Measurements from ENCODE around the gene TOMM22.

Gene TOMM22

GRCh38 chr22:38696606-38697424 lies 15.1 kb downstream of the TOMM22 start:
- H3K4me3 ChIP-seq (ENCODE audit: low read depth, low read length): no peak overlapping the region
- TF ChIP-seq, protein P1, sequence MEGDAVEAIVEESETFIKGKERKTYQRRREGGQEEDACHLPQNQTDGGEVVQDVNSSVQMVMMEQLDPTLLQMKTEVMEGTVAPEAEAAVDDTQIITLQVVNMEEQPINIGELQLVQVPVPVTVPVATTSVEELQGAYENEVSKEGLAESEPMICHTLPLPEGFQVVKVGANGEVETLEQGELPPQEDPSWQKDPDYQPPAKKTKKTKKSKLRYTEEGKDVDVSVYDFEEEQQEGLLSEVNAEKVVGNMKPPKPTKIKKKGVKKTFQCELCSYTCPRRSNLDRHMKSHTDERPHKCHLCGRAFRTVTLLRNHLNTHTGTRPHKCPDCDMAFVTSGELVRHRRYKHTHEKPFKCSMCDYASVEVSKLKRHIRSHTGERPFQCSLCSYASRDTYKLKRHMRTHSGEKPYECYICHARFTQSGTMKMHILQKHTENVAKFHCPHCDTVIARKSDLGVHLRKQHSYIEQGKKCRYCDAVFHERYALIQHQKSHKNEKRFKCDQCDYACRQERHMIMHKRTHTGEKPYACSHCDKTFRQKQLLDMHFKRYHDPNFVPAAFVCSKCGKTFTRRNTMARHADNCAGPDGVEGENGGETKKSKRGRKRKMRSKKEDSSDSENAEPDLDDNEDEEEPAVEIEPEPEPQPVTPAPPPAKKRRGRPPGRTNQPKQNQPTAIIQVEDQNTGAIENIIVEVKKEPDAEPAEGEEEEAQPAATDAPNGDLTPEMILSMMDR (IDR thresholded peaks at IDR 0.05; ENCODE audit: borderline replicate concordance, insufficient read depth, low read depth, low read length): no peak

- no peak overlapping the region for H3K4me3 ChIP-seq (ENCODE audit: low read depth, low read length)
- TF ChIP-seq, protein P1 (IDR thresholded peaks at IDR 0.05; ENCODE audit: borderline replicate concordance, insufficient read depth, low read depth, low read length): no peak
Observed at GRCh38 chr22:38697425-38698089, 15.8 kb downstream of the TOMM22 start.

- H3K4me3 ChIP-seq (ENCODE audit: low read depth, low read length): no peak overlapping the region
- TF ChIP-seq, protein P1 (IDR thresholded peaks at IDR 0.05; ENCODE audit: borderline replicate concordance, insufficient read depth, low read depth, low read length): no peak
Observed at GRCh38 chr22:38698407-38699094, 16.8 kb downstream of the TOMM22 start.

- TF ChIP-seq, protein P1 (IDR thresholded peaks at IDR 0.05; ENCODE audit: borderline replicate concordance, insufficient read depth, low read depth, low read length): no peak
Observed at GRCh38 chr22:38699143-38699542, 17.4 kb downstream of the TOMM22 start.

GRCh38 chr22:38699784-38700183 lies 18.0 kb downstream of the TOMM22 start:
- TF ChIP-seq, protein P1 (IDR thresholded peaks at IDR 0.05; ENCODE audit: borderline replicate concordance, insufficient read depth, low read depth, low read length): no peak
- peak overlapping the region; percentile 87 for H3K4me3 ChIP-seq (ENCODE audit: low read depth, low read length)

More at GRCh38 chr22:38699143-38699542, 17.4 kb downstream of the TOMM22 start:
- peak overlapping the region; percentile 87 for H3K4me3 ChIP-seq (ENCODE audit: low read depth, low read length)

GRCh38 chr22:38700270-38700788 lies 18.6 kb downstream of the TOMM22 start:
- peak overlapping the region; percentile 87 for H3K4me3 ChIP-seq (ENCODE audit: low read depth, low read length)
- TF ChIP-seq, protein P1 (IDR thresholded peaks at IDR 0.05; ENCODE audit: borderline replicate concordance, insufficient read depth, low read depth, low read length): no peak

All from GM12875 (cell line).